Cardiac muscle cell (in vitro differentiated cells and primary cell): ENCODE results near the gene SLC7A7. TPM values are rescaled to one million over a fixed set of nuclear protein-coding genes. Genes with fewer than 3 reads are reported as not detected.
"Not testable (repeated sequence)": the region's sequence is repeated elsewhere in the genome, so short reads cannot be mapped to it uniquely, and the experiment has no call there.

Experiments
- DNase-seq, 2 donors: peaks; one replicate each; pipeline versions ENCODE4 v3.0.0 to v3.0.0-alpha.2; 2010 to 2017; ENCODE audit warnings: low read depth in 1 of 2, low spot score in 1 of 2
- H3K27ac ChIP-seq: fragments of 200-600 bp; sonication (generic); 2 replicates; pipeline ENCODE4 v1.5.1; 2016
- H3K27me3 ChIP-seq: fragments of 200-600 bp; sonication (generic); 2 replicates; pipeline ENCODE4 v1.6.0; 2016; ENCODE audit warnings: control low read depth
- H3K36me3 ChIP-seq: fragments of 200-600 bp; sonication (generic); 2 replicates; pipeline ENCODE4 v1.5.1; 2016; ENCODE audit warnings: control low read depth
- H3K4me1 ChIP-seq: fragments of 200-600 bp; sonication (generic); 2 replicates; pipeline ENCODE4 v1.8.1; 2017; ENCODE audit warnings: low read depth, mild to moderate bottlenecking, mixed run types
- H3K4me3 ChIP-seq: fragments of 200-600 bp; sonication (generic); 2 replicates; pipeline ENCODE4 v1.5.1; 2016; ENCODE audit warnings: mild to moderate bottlenecking
- H3K9me3 ChIP-seq: fragments of 200-600 bp; sonication (generic); 2 replicates; pipeline ENCODE4 v1.5.1; 2017; ENCODE audit warnings: low read depth, mild to moderate bottlenecking, control low read depth
- CTCF ChIP-seq: IDR thresholded peaks from 2 replicates; pipeline ENCODE4 v1.5.1; 2012; ENCODE audit warnings: low read depth, mild to moderate bottlenecking, low read length
- polyA plus RNA-seq: library from polyadenylated mRNA; unstranded; fragments of >200 nt; fragmentation: Nextera tagmentation; extraction: Ambion mirVana; gene quantifications from 2 replicates; pipeline ENCODE4 v1.2.1, GENCODE V29; 2016
- total RNA-seq: library from RNA; depleted of rRNA; stranded (reverse); fragments of >200 nt; gene quantifications from 2 replicates; pipeline ENCODE4 v1.2.3, GENCODE V29; 2016

The SLC7A7 gene
- total RNA-seq (1.3 and 2.3 TPM in 2 replicates), polyA plus RNA-seq (1.4 and 1.9 TPM in 2 replicates)

- Histone ChIP-seq H3K36me3 (no peaks in the 10 kb centered on the region), H3K4me1 (peaks cover 5% of the 10 kb centered on the region), H3K9me3 (no peaks in the 10 kb centered on the region), H3K27ac (no peak within 1 kb of the TSS), H3K4me3 (no peak within 1 kb of the TSS), H3K27me3 (no peaks in the 10 kb centered on the region)
- peak in 1 of 2 donors; percentile 67 for DNase-seq
- TF ChIP-seq CTCF, result no peak
Observed at GRCh38 chr14:22814941-22815713, at the start of gene SLC7A7. Gene SLC7A7 (minus strand): TSS chr14:22815435. CDS start chr14:22813398, 2,037 bp downstream.

- no peak for TF ChIP-seq CTCF
- H3K9me3 ChIP-seq, result no peaks in the 10 kb centered on the region
- no peaks in the 10 kb centered on the region for H3K27me3 ChIP-seq
- H3K4me1 ChIP-seq, result no peaks in the 10 kb centered on the region
- no peaks in the 10 kb centered on the region for H3K36me3 ChIP-seq
- H3K27ac ChIP-seq, result no peak overlapping the region
- H3K4me3 ChIP-seq, result no peak overlapping the region
- DNase-seq, result no peak
Observed at GRCh38 chr14:22864979-22865378, 49.7 kb upstream of the SLC7A7 start.

- Histone ChIP-seq H3K4me3 (no peak overlapping the region), H3K36me3 (no peaks in the 10 kb centered on the region), H3K9me3 (no peaks in the 10 kb centered on the region), H3K27ac (no peak overlapping the region), H3K27me3 (no peaks in the 10 kb centered on the region), H3K4me1 (no peaks in the 10 kb centered on the region)
- DNase-seq, result no peak
- no peak for TF ChIP-seq CTCF
Observed at GRCh38 chr14:22861651-22862050, 46.4 kb upstream of the SLC7A7 start.

- not testable (repeated sequence) for H3K9me3 ChIP-seq, H3K27ac ChIP-seq, H3K4me3 ChIP-seq, H3K4me1 ChIP-seq, DNase-seq, H3K36me3 ChIP-seq, H3K27me3 ChIP-seq
Observed at GRCh38 chr14:22860377-22860776, 45.1 kb upstream of the SLC7A7 start.

- H3K36me3 ChIP-seq, result no peaks in the 10 kb centered on the region
- no peaks in the 10 kb centered on the region for H3K27me3 ChIP-seq
- H3K27ac ChIP-seq, result no peak overlapping the region
- no peak overlapping the region for H3K4me3 ChIP-seq
- DNase-seq, result no peak
- H3K9me3 ChIP-seq, result no peaks in the 10 kb centered on the region
- no peak for TF ChIP-seq CTCF
- no peaks in the 10 kb centered on the region for H3K4me1 ChIP-seq
Observed at GRCh38 chr14:22856428-22856827, 41.2 kb upstream of the SLC7A7 start.

- Histone ChIP-seq H3K27ac (no peak overlapping the region), H3K4me1 (no peaks in the 10 kb centered on the region), H3K27me3 (no peaks in the 10 kb centered on the region), H3K9me3 (no peaks in the 10 kb centered on the region), H3K36me3 (no peaks in the 10 kb centered on the region), H3K4me3 (no peak overlapping the region)
- no peak for TF ChIP-seq CTCF
- DNase-seq, result no peak
Observed at GRCh38 chr14:22854963-22855724, 39.9 kb upstream of the SLC7A7 start.

GRCh38 chr14:22854296-22854695 lies 39.1 kb upstream of the SLC7A7 start:
- H3K4me3 ChIP-seq, DNase-seq, H3K27ac ChIP-seq, H3K9me3 ChIP-seq, H3K36me3 ChIP-seq, H3K27me3 ChIP-seq, H3K4me1 ChIP-seq: not testable (repeated sequence)
